Measurements from ENCODE around the gene LRP6.

The LRP6 gene

DNA sequence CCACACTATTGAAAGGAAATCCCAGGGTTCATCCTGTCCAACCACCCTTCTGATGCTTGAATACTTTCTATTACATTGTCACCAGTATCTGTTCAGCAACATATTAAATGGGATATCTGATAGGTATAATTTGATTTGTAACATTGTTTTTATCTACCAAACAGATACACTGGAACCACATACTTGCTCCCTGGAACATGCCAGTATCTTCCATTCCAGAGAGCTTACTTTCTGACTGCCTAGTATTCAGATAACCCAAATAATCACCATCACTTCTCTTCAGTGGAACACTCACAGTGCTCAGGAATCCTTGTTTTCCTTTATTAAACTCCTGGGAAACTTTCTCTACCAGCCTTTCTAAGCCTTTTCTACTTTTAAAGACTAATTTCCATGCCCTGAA is 19.3 kb downstream of the LRP6 start:
- H3K36me3 ChIP-seq (ENCODE audit: control insufficient read depth, low read length), result peaks cover 10% of the 10 kb centered on the region
- H3K4me3 ChIP-seq (ENCODE audit: low read length), result no peak overlapping the region
- no peaks in the 10 kb centered on the region for H3K27me3 ChIP-seq (ENCODE audit: control insufficient read depth, low read length)
- no peak overlapping the region for H3K4me2 ChIP-seq (ENCODE audit: low read length)
- H3K4me1 ChIP-seq (ENCODE audit: control insufficient read depth, low read length), result peaks cover 6% of the 10 kb centered on the region; the same call in 1 of the 2 replicates
- TF ChIP-seq, protein P1, sequence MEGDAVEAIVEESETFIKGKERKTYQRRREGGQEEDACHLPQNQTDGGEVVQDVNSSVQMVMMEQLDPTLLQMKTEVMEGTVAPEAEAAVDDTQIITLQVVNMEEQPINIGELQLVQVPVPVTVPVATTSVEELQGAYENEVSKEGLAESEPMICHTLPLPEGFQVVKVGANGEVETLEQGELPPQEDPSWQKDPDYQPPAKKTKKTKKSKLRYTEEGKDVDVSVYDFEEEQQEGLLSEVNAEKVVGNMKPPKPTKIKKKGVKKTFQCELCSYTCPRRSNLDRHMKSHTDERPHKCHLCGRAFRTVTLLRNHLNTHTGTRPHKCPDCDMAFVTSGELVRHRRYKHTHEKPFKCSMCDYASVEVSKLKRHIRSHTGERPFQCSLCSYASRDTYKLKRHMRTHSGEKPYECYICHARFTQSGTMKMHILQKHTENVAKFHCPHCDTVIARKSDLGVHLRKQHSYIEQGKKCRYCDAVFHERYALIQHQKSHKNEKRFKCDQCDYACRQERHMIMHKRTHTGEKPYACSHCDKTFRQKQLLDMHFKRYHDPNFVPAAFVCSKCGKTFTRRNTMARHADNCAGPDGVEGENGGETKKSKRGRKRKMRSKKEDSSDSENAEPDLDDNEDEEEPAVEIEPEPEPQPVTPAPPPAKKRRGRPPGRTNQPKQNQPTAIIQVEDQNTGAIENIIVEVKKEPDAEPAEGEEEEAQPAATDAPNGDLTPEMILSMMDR (IDR thresholded peaks at IDR 0.05; ENCODE audit: low read depth, low read length, poor library complexity, severe bottlenecking), result no peak
- no peak for TF ChIP-seq EZH2phosphoT487 (IDR thresholded peaks at IDR 0.05; ENCODE audit: borderline replicate concordance, low read length)
- H4K20me1 ChIP-seq (ENCODE audit: control insufficient read depth, insufficient read depth, low read depth, low read length), result peaks cover 3% of the 10 kb centered on the region; the same call in 1 of the 2 replicates
- no peaks in the 10 kb centered on the region for H3F3A ChIP-seq (ENCODE audit: control insufficient read depth, insufficient read depth)
- H3K79me2 ChIP-seq (ENCODE audit: control insufficient read depth, low read length), result peaks cover 68% of the 10 kb centered on the region
- H3K9me3 ChIP-seq (ENCODE audit: control insufficient read depth, insufficient read depth, low read length), result no peaks in the 10 kb centered on the region
- no peak overlapping the region for H3K27ac ChIP-seq (ENCODE audit: low read depth, low read length)
- H3K9me2 ChIP-seq (replicated peaks; ENCODE audit: control insufficient read depth, low read length), result no peaks in the 10 kb centered on the region

DNA sequence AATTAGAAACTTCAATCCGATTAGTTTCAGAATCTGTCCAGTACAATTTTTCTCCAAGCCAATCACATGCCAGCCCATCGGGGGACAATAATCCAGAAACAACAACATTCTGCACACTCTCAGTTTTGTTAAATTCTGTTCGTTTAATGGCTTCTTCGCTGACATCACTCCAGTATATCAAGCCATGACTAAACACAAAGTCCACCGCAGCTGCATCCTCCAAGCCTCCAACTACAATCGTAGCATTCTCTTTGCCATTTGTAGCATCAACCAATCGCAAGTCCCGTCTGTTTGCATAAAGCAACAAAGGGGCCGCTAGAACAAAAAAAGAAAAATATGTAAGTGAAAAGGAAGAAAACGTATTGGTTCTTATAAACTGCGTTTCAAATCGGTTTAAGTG is 22.5 kb downstream of the LRP6 start:
- Histone ChIP-seq H3K27ac (ENCODE audit: low read depth, low read length) (no peak overlapping the region), H3K9me3 (ENCODE audit: control insufficient read depth, insufficient read depth, low read length) (no peaks in the 10 kb centered on the region), H3K4me3 (ENCODE audit: low read length) (no peak overlapping the region), H4K20me1 (ENCODE audit: control insufficient read depth, insufficient read depth, low read depth, low read length) (peaks cover 3% of the 10 kb centered on the region; the same call in 1 of the 2 replicates), H3K4me1 (ENCODE audit: control insufficient read depth, low read length) (peaks cover 1% of the 10 kb centered on the region; the same call in 1 of the 2 replicates), H3K27me3 (ENCODE audit: control insufficient read depth, low read length) (no peaks in the 10 kb centered on the region), H3K9me2 (replicated peaks; ENCODE audit: control insufficient read depth, low read length) (no peaks in the 10 kb centered on the region), H3K36me3 (ENCODE audit: control insufficient read depth, low read length) (peaks cover 10% of the 10 kb centered on the region), H3K4me2 (ENCODE audit: low read length) (no peak overlapping the region), H3K79me2 (ENCODE audit: control insufficient read depth, low read length) (peaks cover 85% of the 10 kb centered on the region), H3F3A (ENCODE audit: control insufficient read depth, insufficient read depth) (no peaks in the 10 kb centered on the region)
- TF ChIP-seq, protein P1 (IDR thresholded peaks at IDR 0.05; ENCODE audit: low read depth, low read length, poor library complexity, severe bottlenecking), result no peak
- TF ChIP-seq EZH2phosphoT487 (IDR thresholded peaks at IDR 0.05; ENCODE audit: borderline replicate concordance, low read length), result no peak

DNA sequence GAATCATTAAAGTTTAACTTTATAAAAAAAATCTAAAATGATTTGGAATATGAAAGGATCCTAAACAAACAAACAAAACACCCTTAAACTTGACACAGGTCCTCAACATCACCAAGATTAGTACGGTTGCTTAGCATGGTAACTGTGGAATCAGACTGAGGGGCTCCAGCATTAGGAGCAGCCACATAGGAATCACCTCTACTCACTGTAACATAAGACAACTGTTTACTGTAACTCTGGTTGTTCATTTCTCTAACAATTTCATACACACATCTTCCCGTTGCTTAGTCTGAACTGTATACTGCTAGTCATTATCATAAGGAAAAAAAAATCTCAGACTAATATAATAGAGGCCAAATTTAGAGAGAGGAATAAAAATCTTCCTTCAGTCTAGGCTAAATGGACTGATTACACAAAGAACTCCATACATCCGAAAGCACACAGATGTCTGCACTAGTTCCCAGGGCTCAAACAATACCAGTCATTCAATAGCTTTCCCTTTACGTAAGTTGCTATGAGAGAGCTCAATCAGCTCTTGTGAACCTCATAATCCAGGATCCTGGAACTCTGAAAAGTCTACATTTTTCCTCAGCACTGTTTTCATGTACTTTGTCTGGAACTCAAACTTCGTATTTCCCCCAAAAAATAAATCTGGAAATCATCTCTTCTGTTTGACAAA is 26.0 kb downstream of the LRP6 start:
- Histone ChIP-seq H3K9me3 (ENCODE audit: control insufficient read depth, insufficient read depth, low read length) (no peaks in the 10 kb centered on the region), H3K4me2 (ENCODE audit: low read length) (no peak overlapping the region), H4K20me1 (ENCODE audit: control insufficient read depth, insufficient read depth, low read depth, low read length) (no peaks in the 10 kb centered on the region), H3K36me3 (ENCODE audit: control insufficient read depth, low read length) (peaks cover 10% of the 10 kb centered on the region), H3K4me1 (ENCODE audit: control insufficient read depth, low read length) (no peaks in the 10 kb centered on the region), H3K27me3 (ENCODE audit: control insufficient read depth, low read length) (no peaks in the 10 kb centered on the region), H3K27ac (ENCODE audit: low read depth, low read length) (no peak overlapping the region), H3F3A (ENCODE audit: control insufficient read depth, insufficient read depth) (no peaks in the 10 kb centered on the region), H3K79me2 (ENCODE audit: control insufficient read depth, low read length) (peaks cover 90% of the 10 kb centered on the region), H3K9me2 (replicated peaks; ENCODE audit: control insufficient read depth, low read length) (no peaks in the 10 kb centered on the region), H3K4me3 (ENCODE audit: low read length) (no peak overlapping the region)
- TF ChIP-seq, protein P1 (IDR thresholded peaks at IDR 0.05; ENCODE audit: low read depth, low read length, poor library complexity, severe bottlenecking), result no peak
- no peak for TF ChIP-seq EZH2phosphoT487 (IDR thresholded peaks at IDR 0.05; ENCODE audit: borderline replicate concordance, low read length)
